NAMALWA (cell line): ENCODE results near the gene RIPOR1.

Experiments used
- DNase-seq: peaks from one replicate; pipeline ENCODE4 v3.0.0-alpha.2; 2015; ENCODE audit warnings: low spot score

RIPOR1 gene

DNA sequence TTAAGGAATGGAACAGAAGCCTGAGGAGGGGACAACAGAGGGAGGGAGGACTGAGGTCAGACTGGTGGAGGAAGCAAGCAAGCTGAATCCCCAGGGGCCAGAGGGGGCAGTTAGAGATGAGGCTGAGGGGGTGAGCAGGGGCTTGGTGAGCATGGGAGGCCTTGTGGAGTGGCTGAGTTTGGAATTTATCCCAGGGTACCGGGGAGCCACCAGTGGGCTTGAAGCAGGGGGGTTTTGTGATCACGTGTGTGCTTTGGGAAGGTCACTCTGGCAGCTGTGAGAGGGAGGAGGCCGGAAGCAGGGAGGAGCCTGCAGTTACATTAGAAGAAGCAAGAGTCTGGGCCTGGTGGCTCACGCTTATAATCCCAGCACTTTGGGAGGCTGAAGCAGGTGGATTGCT, 23.8 kb downstream of the RIPOR1 start:
- DNase-seq: no peak

GRCh38 chr16:67555795-67556212, 27.2 kb downstream of the RIPOR1 start:
- DNase-seq: no peak

- DNase-seq: no peak
These were observed 30.2 kb downstream of the RIPOR1 start for GRCh38 chr16:67558859-67559258.

- DNase-seq: no peak
These were observed 32.3 kb downstream of the RIPOR1 start for GRCh38 chr16:67560827-67561342.

- no peak for DNase-seq
These were observed 32.8 kb downstream of the RIPOR1 start for GRCh38 chr16:67561501-67561823.

- peak; percentile 98 for DNase-seq
These were observed 33.3 kb downstream of the RIPOR1 start for GRCh38 chr16:67561824-67562525.

GRCh38 chr16:67562526-67562917, 33.9 kb downstream of the RIPOR1 start, which contains the start of gene CTCF:
Gene CTCF (plus strand): TSS chr16:67562526. CDS start chr16:67610833, 48,307 bp downstream.
- peak; percentile 84 for DNase-seq

DNA sequence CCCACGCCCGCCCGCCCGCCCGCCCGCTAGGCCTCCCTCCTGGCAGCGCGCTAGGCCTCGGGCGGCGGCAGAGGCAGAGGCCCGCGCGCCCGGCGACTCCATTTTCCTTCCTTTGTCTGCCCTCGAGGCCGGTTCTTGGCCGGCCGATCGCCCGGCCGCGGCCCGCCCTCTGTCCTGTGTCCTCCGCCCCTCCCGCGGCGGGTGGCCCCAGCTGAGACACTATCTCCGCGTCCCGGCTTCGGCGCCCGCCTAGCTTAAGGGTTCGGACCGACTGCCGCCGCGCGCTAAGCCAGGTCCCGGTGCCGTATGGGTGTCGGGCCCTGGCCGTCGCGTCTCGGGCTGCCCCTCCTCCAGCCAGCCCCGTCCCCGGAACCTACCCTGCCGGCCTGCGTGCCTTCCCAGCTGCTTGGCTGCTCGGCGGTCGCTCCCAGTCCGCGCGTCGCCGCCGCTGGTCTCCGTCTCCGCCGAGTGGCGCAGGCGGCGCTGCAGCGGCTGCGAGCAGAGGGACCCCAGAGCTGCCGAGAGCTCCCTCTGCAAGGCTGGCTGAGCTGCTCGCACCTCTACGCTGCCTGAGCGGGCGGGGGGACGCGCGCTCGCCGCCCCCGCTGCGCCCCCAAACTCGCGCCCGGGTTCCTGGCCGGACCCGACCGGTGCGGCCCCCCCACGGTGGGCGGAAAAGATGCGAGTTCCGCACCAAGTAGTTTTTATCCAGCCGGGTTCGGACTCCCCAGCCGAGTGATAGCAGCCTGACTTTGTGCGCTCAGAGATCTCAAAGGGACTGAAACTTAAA, 34.5 kb downstream of the RIPOR1 start:
- peak; percentile 78 for DNase-seq

DNA sequence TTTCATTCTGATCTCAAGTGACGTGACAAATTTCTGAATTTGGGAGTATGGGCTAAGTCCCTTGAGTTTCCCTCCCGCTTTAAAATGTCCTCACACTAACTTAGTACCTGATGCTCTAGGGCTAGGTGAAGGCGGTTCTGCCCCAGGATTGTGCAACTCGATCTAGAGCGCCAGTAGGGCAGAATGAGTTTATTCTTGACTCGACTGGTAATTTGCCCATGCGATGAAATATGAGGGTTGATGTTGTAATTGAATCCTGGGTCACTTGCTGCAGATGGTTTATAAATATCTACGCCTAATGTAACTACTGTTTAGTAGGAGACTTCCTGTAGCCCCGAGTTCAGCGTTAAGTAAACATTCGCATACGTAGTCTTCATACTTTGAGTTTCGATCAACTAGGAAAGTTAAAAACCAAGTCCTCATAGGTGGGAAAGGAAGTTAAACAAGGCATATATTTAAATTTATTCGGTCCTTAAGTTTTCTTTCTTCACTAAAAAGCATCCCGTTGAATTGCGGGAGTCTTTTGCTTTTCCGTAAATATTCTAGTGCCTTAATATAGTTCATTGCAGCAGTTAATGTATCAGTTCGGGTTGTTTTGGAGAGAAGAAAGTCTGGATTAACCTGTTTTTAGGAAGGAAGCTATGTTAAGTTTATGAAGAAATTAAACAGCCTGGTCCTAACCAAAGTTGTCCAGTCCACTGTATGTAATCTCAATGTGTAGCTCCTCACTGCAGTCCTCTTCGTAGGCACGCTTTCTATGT, 35.3 kb downstream of the RIPOR1 start:
- DNase-seq: peak; percentile 80

DNA sequence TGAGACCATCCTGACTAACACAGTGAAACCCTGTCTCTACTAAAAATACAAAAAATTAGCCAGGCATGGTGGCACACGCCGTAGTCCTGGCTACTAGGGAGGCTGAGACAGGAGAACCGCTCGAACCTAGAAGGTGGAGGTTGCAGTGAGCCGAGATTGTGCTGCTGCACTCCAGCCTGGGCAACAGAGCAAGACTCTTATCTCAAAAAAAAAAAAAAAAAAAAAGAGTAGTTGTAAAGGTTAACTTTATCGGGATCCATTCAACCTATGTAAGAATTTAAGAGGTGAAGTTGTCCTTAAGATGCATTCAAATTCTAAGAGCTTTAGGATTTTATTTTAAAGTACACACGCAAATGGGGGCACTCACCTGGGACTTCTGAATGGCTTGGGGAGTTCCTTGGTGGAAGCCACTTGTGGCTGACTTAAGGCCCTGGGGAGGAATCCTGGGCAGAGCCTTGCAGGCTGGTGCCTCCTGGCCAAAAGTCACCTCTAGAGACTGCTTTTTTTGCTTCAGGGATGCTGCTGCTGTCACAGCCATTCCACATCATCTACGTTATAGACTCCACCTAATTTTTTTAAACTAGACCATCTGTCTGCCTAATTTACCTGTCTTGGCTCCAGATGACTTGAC, 37.0 kb downstream of the RIPOR1 start:
- DNase-seq: peak; percentile 40

- no peak for DNase-seq
These were observed 42.8 kb downstream of the RIPOR1 start for GRCh38 chr16:67571464-67571863.

- no peak for DNase-seq
These were observed 43.4 kb downstream of the RIPOR1 start for GRCh38 chr16:67571981-67572431.

- no peak for DNase-seq
These were observed 51.1 kb downstream of the RIPOR1 start for GRCh38 chr16:67579686-67580085.

- DNase-seq: no peak
These were observed 51.6 kb downstream of the RIPOR1 start for GRCh38 chr16:67580202-67580601.

GRCh38 chr16:67593288-67593687, 64.7 kb downstream of the RIPOR1 start:
- no peak for DNase-seq

- no peak for DNase-seq
These were observed 65.1 kb downstream of the RIPOR1 start for GRCh38 chr16:67593701-67594100.

DNA sequence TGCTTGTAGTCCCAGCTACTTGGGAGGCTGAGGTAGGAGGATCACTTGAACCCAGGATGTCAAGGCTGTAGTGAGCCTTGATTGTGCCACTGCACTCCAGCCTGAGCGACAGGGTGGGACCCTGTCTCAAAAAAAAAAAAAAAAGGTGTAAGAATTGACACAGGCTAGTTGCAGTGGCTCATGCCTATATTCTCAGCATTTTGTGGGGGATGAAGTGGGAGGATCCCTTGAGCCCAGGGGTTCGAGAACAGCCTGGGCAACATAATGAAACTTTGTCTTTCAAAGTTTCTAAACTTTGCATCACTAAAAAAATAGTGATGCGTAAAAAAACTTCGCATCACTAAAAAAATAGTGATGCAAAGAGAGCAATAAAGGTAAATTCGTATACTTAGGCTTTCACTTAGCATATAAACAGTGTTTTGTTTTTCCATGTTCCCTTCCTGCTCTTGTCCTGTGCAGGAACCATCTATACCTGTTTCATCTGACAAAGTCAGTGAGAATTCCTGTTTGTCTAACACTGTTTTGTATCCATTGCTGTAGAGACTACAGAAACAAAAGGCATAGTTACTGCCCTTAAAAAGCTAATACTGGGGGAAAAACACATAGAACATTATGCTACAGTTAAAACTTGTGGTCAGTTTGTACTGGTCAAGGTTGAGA, 65.8 kb downstream of the RIPOR1 start:
- DNase-seq: no peak

DNA sequence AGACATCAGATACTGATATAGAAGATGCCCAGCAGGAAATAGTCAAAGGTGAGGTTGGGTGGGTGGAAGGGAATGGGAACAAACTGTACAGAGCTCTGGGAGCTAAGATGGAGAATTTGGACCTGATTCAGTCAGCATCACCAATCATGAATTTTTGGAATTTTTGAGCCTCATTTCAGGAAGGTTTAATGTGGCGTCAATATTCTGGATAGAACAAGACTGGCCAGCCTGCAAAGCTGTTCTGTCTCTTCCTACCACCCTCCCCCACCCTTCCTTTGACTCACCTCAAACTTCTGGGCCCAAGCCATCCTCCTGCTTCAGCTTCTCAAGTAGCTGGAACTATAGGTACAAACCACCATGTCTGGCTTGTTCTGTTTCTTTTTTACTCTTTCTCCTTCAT, 66.3 kb downstream of the RIPOR1 start:
- no peak for DNase-seq
